ENCODE measurements around the gene UST. TPM values are rescaled to one million over a fixed set of nuclear protein-coding genes. Genes with fewer than 3 reads are reported as not detected.
A peak's percentile ranks its signal among the peaks of the same experiment; 100 is the strongest.

UST gene
- total RNA-seq, 1 experiment from 2014 or later, result 10.0 TPM

DNA sequence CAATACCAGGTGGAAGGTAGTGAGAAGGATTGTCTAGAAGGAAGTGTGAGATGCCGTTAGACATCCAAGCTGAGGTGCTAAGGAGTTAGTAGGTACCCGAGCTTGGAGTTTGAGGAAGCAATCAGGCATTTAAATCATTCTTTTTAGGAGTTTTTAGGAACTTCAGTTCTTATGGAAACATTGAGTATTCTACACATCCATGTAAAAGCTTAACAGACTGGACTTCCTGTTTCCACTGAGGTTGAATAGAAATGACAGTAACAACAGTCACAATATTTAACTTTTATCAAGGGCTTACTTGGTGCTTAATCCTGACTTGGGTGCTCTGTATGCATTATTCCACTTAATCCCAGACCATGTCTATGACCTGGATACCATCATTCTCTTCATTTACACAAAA is 136.4 kb downstream of the UST start:
- TF ChIP-seq, protein P1, sequence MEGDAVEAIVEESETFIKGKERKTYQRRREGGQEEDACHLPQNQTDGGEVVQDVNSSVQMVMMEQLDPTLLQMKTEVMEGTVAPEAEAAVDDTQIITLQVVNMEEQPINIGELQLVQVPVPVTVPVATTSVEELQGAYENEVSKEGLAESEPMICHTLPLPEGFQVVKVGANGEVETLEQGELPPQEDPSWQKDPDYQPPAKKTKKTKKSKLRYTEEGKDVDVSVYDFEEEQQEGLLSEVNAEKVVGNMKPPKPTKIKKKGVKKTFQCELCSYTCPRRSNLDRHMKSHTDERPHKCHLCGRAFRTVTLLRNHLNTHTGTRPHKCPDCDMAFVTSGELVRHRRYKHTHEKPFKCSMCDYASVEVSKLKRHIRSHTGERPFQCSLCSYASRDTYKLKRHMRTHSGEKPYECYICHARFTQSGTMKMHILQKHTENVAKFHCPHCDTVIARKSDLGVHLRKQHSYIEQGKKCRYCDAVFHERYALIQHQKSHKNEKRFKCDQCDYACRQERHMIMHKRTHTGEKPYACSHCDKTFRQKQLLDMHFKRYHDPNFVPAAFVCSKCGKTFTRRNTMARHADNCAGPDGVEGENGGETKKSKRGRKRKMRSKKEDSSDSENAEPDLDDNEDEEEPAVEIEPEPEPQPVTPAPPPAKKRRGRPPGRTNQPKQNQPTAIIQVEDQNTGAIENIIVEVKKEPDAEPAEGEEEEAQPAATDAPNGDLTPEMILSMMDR (IDR thresholded peaks at IDR 0.05; ENCODE audit: unreplicated experiment), result no peak
- no peak overlapping the region for H3K4me3 Mint-ChIP-seq (ENCODE audit: unreplicated experiment)
- H3K36me3 Mint-ChIP-seq (ENCODE audit: insufficient read depth, unreplicated experiment), result no peaks in the 10 kb centered on the region
- ChIA-PET CTCF (no interaction called here), POLR2A (interaction anchor here (1.0 kb wide), 1 partner anchor 25 kb away, joined by 3 read pairs; no protein-coding TSS in a partner anchor)
- H3K27ac Mint-ChIP-seq (ENCODE audit: low read depth, unreplicated experiment), result no peak overlapping the region
- no peaks in the 10 kb centered on the region for H3K27me3 Mint-ChIP-seq (ENCODE audit: insufficient read depth, unreplicated experiment)
- no TSS peak for BruUV-seq (replicated peaks)
- H3K9me3 Mint-ChIP-seq (ENCODE audit: unreplicated experiment), result no peaks in the 10 kb centered on the region
- H3K4me1 Mint-ChIP-seq (ENCODE audit: insufficient read depth, unreplicated experiment), result no peaks in the 10 kb centered on the region
- intact Hi-C loops (cut with micrococcal nuclease), result no loop called here
- no peak for DNase-seq (ENCODE audit: unreplicated experiment)

DNA sequence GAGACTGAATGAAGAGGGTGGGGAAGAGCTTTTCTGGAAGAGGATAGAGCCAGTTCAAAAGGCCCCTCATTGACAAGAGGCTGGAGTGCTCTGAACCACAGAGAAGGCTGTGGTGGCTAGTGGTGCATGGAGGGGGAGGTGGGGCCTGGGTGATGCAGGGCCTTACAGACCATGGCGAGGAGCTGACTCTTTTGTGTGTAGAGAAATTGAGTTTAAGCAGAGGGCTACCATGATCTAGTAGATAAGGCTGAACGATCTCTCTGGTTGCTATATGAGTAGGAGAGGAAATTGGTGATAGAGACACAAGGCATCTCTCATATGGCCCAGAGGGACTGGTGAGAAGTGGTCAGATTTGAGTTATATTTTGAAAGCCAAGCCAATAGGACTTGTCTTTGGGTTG is 137.6 kb downstream of the UST start:
- no peaks in the 10 kb centered on the region for H3K9me3 Mint-ChIP-seq (ENCODE audit: unreplicated experiment)
- no peaks in the 10 kb centered on the region for H3K27me3 Mint-ChIP-seq (ENCODE audit: insufficient read depth, unreplicated experiment)
- DNase-seq (ENCODE audit: unreplicated experiment), result no peak
- intact Hi-C loops (cut with micrococcal nuclease), result no loop called here
- peaks cover 1% of the 10 kb centered on the region for H3K36me3 Mint-ChIP-seq (ENCODE audit: insufficient read depth, unreplicated experiment)
- ChIA-PET POLR2A (no interaction called here), CTCF (interaction anchor here (0.6 kb wide), 1 partner anchor 684 kb away, joined by 3 read pairs; no protein-coding TSS in a partner anchor)
- TF ChIP-seq, protein P1 (IDR thresholded peaks at IDR 0.05; ENCODE audit: unreplicated experiment), result no peak
- no peaks in the 10 kb centered on the region for H3K4me1 Mint-ChIP-seq (ENCODE audit: insufficient read depth, unreplicated experiment)
- BruUV-seq (replicated peaks), result no TSS peak
- H3K27ac Mint-ChIP-seq (ENCODE audit: low read depth, unreplicated experiment), result no peak overlapping the region
- no peak overlapping the region for H3K4me3 Mint-ChIP-seq (ENCODE audit: unreplicated experiment)

DNA sequence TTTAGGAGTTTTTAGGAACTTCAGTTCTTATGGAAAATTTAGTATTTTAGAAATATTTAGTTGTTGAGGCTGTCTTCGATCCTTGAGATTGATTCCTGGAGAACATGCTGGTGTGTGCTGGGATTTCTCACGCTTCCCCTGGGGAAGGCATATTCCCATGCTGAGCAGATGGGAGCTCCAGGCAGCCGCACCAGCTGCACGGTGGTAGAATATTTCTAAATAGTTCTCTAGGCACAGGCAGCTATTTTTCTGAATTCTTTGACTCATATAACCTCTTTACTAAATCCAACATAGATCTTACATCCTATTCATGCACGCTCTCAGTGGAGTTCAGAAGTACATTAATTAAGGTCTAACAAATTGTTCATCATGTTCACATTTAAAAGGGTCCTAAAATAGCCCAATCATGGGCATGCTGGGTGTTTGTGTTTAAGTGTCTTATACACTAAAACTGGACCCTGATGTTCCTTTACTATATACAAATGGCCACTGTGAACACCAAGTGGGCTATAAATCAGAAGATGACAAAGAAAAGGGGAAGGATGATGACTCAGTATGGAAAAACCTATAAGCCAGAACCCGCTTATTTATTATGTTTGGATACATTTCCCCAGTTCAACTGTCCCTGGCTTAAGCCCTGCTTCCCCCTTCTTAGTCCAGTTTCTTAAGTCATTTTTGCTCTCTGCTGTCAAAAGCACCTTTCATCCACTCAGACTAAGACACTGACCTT is 138.5 kb downstream of the UST start:
- Mint-ChIP-seq H3K27ac (ENCODE audit: low read depth, unreplicated experiment) (no peak overlapping the region), H3K36me3 (ENCODE audit: insufficient read depth, unreplicated experiment) (peaks cover 7% of the 10 kb centered on the region), H3K4me3 (ENCODE audit: unreplicated experiment) (no peak overlapping the region), H3K27me3 (ENCODE audit: insufficient read depth, unreplicated experiment) (no peaks in the 10 kb centered on the region), H3K4me1 (ENCODE audit: insufficient read depth, unreplicated experiment) (no peaks in the 10 kb centered on the region), H3K9me3 (ENCODE audit: unreplicated experiment) (no peaks in the 10 kb centered on the region)
- intact Hi-C loops (cut with micrococcal nuclease), result no loop called here
- BruUV-seq (replicated peaks), result no TSS peak
- POLR2A ChIA-PET, result interaction anchor here (0.5 kb wide), 2 partner anchors 20 to 205 kb away, joined by 3 read pairs; no protein-coding TSS in a partner anchor
- DNase-seq (ENCODE audit: unreplicated experiment), result peak; percentile 40
- TF ChIP-seq, protein P1 (IDR thresholded peaks at IDR 0.05; ENCODE audit: unreplicated experiment), result no peak
- CTCF ChIA-PET, result no interaction called here

DNA sequence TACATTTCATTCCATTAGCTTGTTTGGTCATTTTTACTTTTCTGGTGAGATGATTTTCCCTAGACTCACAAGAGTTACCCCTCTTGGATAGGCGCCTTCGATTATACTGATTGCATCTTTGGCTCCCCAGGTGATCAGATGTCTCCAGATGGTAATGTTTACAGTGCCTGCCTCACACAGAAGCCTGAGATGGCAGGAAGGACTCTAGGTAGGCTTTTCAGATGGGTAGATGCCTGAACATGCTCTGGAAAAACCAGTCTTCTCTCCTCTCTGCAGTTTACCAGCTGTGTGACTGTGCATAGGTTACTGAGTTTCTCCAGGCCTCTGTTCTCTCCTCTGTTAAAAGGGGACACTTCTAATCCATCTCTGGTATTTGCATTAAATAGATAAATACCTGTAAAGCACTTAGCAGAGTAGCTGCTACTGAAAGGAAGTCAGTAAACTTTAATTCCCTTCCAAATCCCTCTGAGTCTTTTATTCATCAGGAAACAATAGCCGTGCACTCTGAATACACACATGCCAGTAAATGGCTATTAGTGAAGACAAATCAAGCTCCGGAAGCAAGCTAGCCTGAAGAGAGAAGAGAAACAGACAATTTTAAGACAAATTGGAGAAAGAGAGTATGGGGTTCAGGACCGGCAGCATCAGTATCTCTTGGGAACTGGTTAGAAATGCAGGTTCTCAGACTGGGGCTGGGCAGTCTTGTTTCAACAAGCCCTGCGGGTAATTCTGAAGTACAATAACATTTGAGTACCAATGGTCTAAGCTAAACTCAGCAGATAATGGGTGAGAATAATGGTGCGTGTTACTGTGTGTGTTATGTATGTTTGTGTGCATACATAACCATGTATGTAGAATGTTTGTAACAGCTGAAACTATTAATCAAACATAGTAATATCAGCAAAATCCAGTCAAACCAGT is 139.4 kb downstream of the UST start:
- Mint-ChIP-seq H3K4me1 (ENCODE audit: insufficient read depth, unreplicated experiment) (no peaks in the 10 kb centered on the region), H3K27ac (ENCODE audit: low read depth, unreplicated experiment) (peak overlapping the region; percentile 35), H3K27me3 (ENCODE audit: insufficient read depth, unreplicated experiment) (no peaks in the 10 kb centered on the region), H3K4me3 (ENCODE audit: unreplicated experiment) (no peak overlapping the region), H3K9me3 (ENCODE audit: unreplicated experiment) (no peaks in the 10 kb centered on the region), H3K36me3 (ENCODE audit: insufficient read depth, unreplicated experiment) (peaks cover 7% of the 10 kb centered on the region)
- CTCF ChIA-PET, result interaction anchor here (0.5 kb wide), 1 partner anchor 19 kb away, joined by 3 read pairs; no protein-coding TSS in a partner anchor
- BruUV-seq (replicated peaks), result no TSS peak
- POLR2A ChIA-PET, result interaction anchor here (0.5 to 1.3 kb wide), 3 partner anchors 12 to 205 kb away, joined by 3 read pairs; no protein-coding TSS in a partner anchor
- no peak for DNase-seq (ENCODE audit: unreplicated experiment)
- TF ChIP-seq, protein P1 (IDR thresholded peaks at IDR 0.05; ENCODE audit: unreplicated experiment), result no peak
- intact Hi-C loops (cut with micrococcal nuclease), result no loop called here

All from MCF 10A (cell line).